GM06990 (cell line): ENCODE data around the gene NOXO1.

Experiments used
- DNase-seq: peaks from one replicate; pipeline ENCODE4 v3.0.0-alpha.2; 2011; ENCODE audit not compliant: insufficient read length; ENCODE audit errors: extremely low read depth
- H3K27me3 ChIP-seq: replicated peaks from 2 replicates; pipeline ENCODE4 v1.6.0; 2011; ENCODE audit warnings: low read length; ENCODE audit not compliant: control insufficient read depth, insufficient read depth
- H3K36me3 ChIP-seq: 2 replicates; pipeline ENCODE4 v1.5.1; 2011; ENCODE audit warnings: low read length; ENCODE audit not compliant: control insufficient read depth, insufficient read depth
- H3K4me3 ChIP-seq: replicated peaks from 2 replicates; pipeline ENCODE4 v1.5.1; 2011; ENCODE audit warnings: low read depth, mild to moderate bottlenecking, control low read depth, low read length
- TF ChIP-seq, protein P1 (sequence below): IDR thresholded peaks from 2 replicates; pipeline ENCODE4 v1.5.1; 2011; ENCODE audit warnings: low read length, control low read depth, mild to moderate bottlenecking, inconsistent platforms; ENCODE audit not compliant: insufficient read depth, poor library complexity, severe bottlenecking

The NOXO1 gene

DNA sequence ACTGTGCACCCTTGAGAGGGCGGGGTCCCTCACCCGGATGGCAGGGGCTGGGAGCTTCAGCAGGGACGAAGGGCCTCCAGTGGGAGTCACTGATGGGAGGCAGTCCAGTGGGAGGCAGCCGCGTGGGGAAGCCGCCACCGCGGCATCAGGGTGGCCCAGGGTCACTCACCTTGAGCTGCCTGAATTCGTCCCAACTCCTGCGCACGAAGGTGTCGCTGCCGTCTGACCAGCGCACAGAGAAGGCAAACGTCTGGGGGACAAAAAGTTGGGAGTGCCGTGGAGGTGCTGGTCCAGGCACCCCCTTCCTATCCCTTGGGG, 540 bp downstream of the NOXO1 start:
- H3K36me3 ChIP-seq, result peaks cover 21% of the 10 kb centered on the region
- TF ChIP-seq, protein P1, sequence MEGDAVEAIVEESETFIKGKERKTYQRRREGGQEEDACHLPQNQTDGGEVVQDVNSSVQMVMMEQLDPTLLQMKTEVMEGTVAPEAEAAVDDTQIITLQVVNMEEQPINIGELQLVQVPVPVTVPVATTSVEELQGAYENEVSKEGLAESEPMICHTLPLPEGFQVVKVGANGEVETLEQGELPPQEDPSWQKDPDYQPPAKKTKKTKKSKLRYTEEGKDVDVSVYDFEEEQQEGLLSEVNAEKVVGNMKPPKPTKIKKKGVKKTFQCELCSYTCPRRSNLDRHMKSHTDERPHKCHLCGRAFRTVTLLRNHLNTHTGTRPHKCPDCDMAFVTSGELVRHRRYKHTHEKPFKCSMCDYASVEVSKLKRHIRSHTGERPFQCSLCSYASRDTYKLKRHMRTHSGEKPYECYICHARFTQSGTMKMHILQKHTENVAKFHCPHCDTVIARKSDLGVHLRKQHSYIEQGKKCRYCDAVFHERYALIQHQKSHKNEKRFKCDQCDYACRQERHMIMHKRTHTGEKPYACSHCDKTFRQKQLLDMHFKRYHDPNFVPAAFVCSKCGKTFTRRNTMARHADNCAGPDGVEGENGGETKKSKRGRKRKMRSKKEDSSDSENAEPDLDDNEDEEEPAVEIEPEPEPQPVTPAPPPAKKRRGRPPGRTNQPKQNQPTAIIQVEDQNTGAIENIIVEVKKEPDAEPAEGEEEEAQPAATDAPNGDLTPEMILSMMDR, result no peak
- H3K27me3 ChIP-seq, result no peaks in the 10 kb centered on the region; the same call in 1 of the 2 replicates
- no peak for DNase-seq
- H3K4me3 ChIP-seq, result no peak overlapping the region

GRCh38 chr16:1980030-1980769, 1.1 kb downstream of the NOXO1 start:
- DNase-seq, result no peak
- peaks cover 23% of the 10 kb centered on the region for H3K36me3 ChIP-seq
- TF ChIP-seq, protein P1, result no peak
- no peak overlapping the region for H3K4me3 ChIP-seq
- no peaks in the 10 kb centered on the region; the same call in 1 of the 2 replicates for H3K27me3 ChIP-seq

- DNase-seq, result no peak
- Histone ChIP-seq H3K36me3 (peaks cover 30% of the 10 kb centered on the region), H3K4me3 (no peak overlapping the region), H3K27me3 (no peaks in the 10 kb centered on the region; the same call in 1 of the 2 replicates)
- TF ChIP-seq, protein P1, result no peak
Measured at GRCh38 chr16:1979271-1980029, 1.8 kb downstream of the NOXO1 start.

- no peaks in the 10 kb centered on the region; the same call in 1 of the 2 replicates for H3K27me3 ChIP-seq
- no peak overlapping the region for H3K4me3 ChIP-seq
- DNase-seq, result no peak
- H3K36me3 ChIP-seq, result peaks cover 36% of the 10 kb centered on the region
- TF ChIP-seq, protein P1, result no peak
Measured at GRCh38 chr16:1978476-1979120, 2.7 kb downstream of the NOXO1 start.

- H3K4me3 ChIP-seq, result no peak overlapping the region
- DNase-seq, result no peak
- TF ChIP-seq, protein P1, result no peak
- no peaks in the 10 kb centered on the region; the same call in 1 of the 2 replicates for H3K27me3 ChIP-seq
- peaks cover 36% of the 10 kb centered on the region for H3K36me3 ChIP-seq
Measured at GRCh38 chr16:1977875-1978268, 3.4 kb downstream of the NOXO1 start.
